Astrocyte (in vitro differentiated cells and primary cell): ENCODE measurements around the gene OMG. TPM values are rescaled to one million over a fixed set of nuclear protein-coding genes. Genes with fewer than 3 reads are reported as not detected.

Experiments used
- DNase-seq: peaks from one replicate; pipeline ENCODE4 v3.0.0-alpha.2; 2010; ENCODE audit warnings: low read depth
- FAIRE-seq: peaks from 2 replicates; lab custom pipeline; 2011; peaks lifted over from hg19 to GRCh38; lab: Jason Lieb, UNC
- H2AFZ ChIP-seq: 2 replicates; pipeline ENCODE4 v1.6.0; 2012; ENCODE audit warnings: low read depth, low read length, inconsistent platforms
- H3K27ac ChIP-seq: 2 replicates; pipeline ENCODE4 v1.5.1; 2011; ENCODE audit warnings: low read depth, low read length, inconsistent platforms
- H3K27me3 ChIP-seq: 2 replicates; pipeline ENCODE4 v1.6.0; 2011; ENCODE audit warnings: low read length, inconsistent platforms; ENCODE audit not compliant: insufficient read depth
- H3K36me3 ChIP-seq: 2 replicates; pipeline ENCODE4 v1.5.1; 2011; ENCODE audit warnings: low read length, inconsistent platforms; ENCODE audit not compliant: insufficient read depth
- H3K4me1 ChIP-seq: 2 replicates; pipeline ENCODE4 v1.5.1; 2011; ENCODE audit warnings: low read length, inconsistent platforms; ENCODE audit not compliant: insufficient read depth
- H3K4me2 ChIP-seq: 2 replicates; pipeline ENCODE4 v1.6.0; 2012; ENCODE audit warnings: low read length, inconsistent platforms
- H3K4me3 ChIP-seq: 2 replicates; pipeline ENCODE4 v1.5.1; 2011; ENCODE audit warnings: low read depth, mild to moderate bottlenecking, low read length, inconsistent platforms; ENCODE audit not compliant: insufficient read depth
- H3K79me2 ChIP-seq: 2 replicates; pipeline ENCODE4 v1.6.0; 2012; ENCODE audit warnings: mild to moderate bottlenecking, low read length, inconsistent platforms; ENCODE audit not compliant: insufficient read depth
- H3K9ac ChIP-seq: 2 replicates; pipeline ENCODE4 v1.6.0; 2012; ENCODE audit warnings: mild to moderate bottlenecking, low read length, inconsistent platforms
- H3K9me3 ChIP-seq: 2 replicates; pipeline ENCODE4 v1.5.1; 2012; ENCODE audit warnings: low read depth, mild to moderate bottlenecking, low read length, inconsistent platforms; ENCODE audit not compliant: insufficient read depth
- H4K20me1 ChIP-seq: 2 replicates; pipeline ENCODE4 v1.6.0; 2012; ENCODE audit warnings: low read length, inconsistent platforms; ENCODE audit not compliant: insufficient read depth
- H3K27ac Mint-ChIP-seq: one replicate; pipeline ENCODE4 v1.8.0; 2021; ENCODE audit warnings: mild to moderate bottlenecking, mixed read lengths; ENCODE audit not compliant: unreplicated experiment
- H3K27me3 Mint-ChIP-seq: one replicate; pipeline ENCODE4 v1.8.0; 2021; ENCODE audit warnings: low read depth, mixed read lengths; ENCODE audit not compliant: unreplicated experiment
- H3K36me3 Mint-ChIP-seq: one replicate; pipeline ENCODE4 v1.8.0; 2021; ENCODE audit warnings: low read depth, mixed read lengths; ENCODE audit not compliant: unreplicated experiment
- H3K4me1 Mint-ChIP-seq: one replicate; pipeline ENCODE4 v1.8.0; 2021; ENCODE audit warnings: low read depth, mixed read lengths; ENCODE audit not compliant: unreplicated experiment
- H3K4me3 Mint-ChIP-seq: one replicate; pipeline ENCODE4 v1.8.0; 2021; ENCODE audit warnings: mild to moderate bottlenecking, moderate library complexity, mixed read lengths; ENCODE audit not compliant: unreplicated experiment
- H3K9me3 Mint-ChIP-seq: one replicate; pipeline ENCODE4 v1.8.0; 2021; ENCODE audit warnings: mild to moderate bottlenecking, mixed read lengths; ENCODE audit not compliant: unreplicated experiment
- CTCF ChIP-seq: IDR thresholded peaks from 2 replicates; pipeline ENCODE4 v1.5.1; 2011; ENCODE audit warnings: low read depth, mild to moderate bottlenecking, inconsistent platforms, low read length, moderate library complexity; ENCODE audit not compliant: insufficient read depth
- EZH2 ChIP-seq: IDR thresholded peaks from 2 replicates; pipeline ENCODE4 v1.6.1; 2012; ENCODE audit warnings: mild to moderate bottlenecking, low read length, inconsistent platforms; ENCODE audit not compliant: insufficient read depth
- total RNA-seq: library from RNA; stranded (reverse); gene quantifications from 2 replicates; pipeline ENCODE4 v1.2.1, GENCODE V29; 2021

Gene OMG
- total RNA-seq, 1 donor from 2014 or later, result not detected

- H3K36me3 ChIP-seq, result no peaks in the 10 kb centered on the region
- no peak overlapping the region for H3K4me3 ChIP-seq
- TF ChIP-seq EZH2 (no peak), CTCF (no peak)
- DNase-seq (no peak), FAIRE-seq (no peak)
- Mint-ChIP-seq H3K27me3 (no peaks in the 10 kb centered on the region), H3K4me3 (no peak overlapping the region), H3K27ac (no peak overlapping the region), H3K36me3 (peaks cover 1% of the 10 kb centered on the region), H3K4me1 (peaks cover 4% of the 10 kb centered on the region), H3K9me3 (no peaks in the 10 kb centered on the region)
- peaks cover 4% of the 10 kb centered on the region for H4K20me1 ChIP-seq
- no peak overlapping the region for H3K9ac ChIP-seq
- H3K4me2 ChIP-seq, result no peak overlapping the region
- H3K27me3 ChIP-seq, result no peaks in the 10 kb centered on the region
- H3K27ac ChIP-seq, result no peak overlapping the region
- H2AFZ ChIP-seq, result no peak overlapping the region
- H3K9me3 ChIP-seq, result no peaks in the 10 kb centered on the region
- H3K4me1 ChIP-seq, result no peaks in the 10 kb centered on the region
- no peaks in the 10 kb centered on the region for H3K79me2 ChIP-seq
Observed at GRCh38 chr17:31311526-31311925, 14.5 kb upstream of the OMG start.

GRCh38 chr17:31310886-31311285 lies 13.8 kb upstream of the OMG start:
- Histone ChIP-seq H3K27me3 (no peaks in the 10 kb centered on the region), H3K9me3 (no peaks in the 10 kb centered on the region), H2AFZ (no peak overlapping the region), H3K9ac (no peak overlapping the region), H3K36me3 (no peaks in the 10 kb centered on the region), H4K20me1 (peaks cover 4% of the 10 kb centered on the region), H3K4me1 (no peaks in the 10 kb centered on the region), H3K4me3 (no peak overlapping the region), H3K79me2 (no peaks in the 10 kb centered on the region), H3K27ac (no peak overlapping the region), H3K4me2 (no peak overlapping the region)
- DNase-seq, result no peak
- no peak overlapping the region for H3K27ac Mint-ChIP-seq
- no peak for TF ChIP-seq EZH2
- no peak for TF ChIP-seq CTCF
- H3K9me3 Mint-ChIP-seq, result no peaks in the 10 kb centered on the region
- no peaks in the 10 kb centered on the region for H3K27me3 Mint-ChIP-seq
- no peak overlapping the region for H3K4me3 Mint-ChIP-seq
- no peak for FAIRE-seq
- H3K4me1 Mint-ChIP-seq, result peaks cover 4% of the 10 kb centered on the region
- H3K36me3 Mint-ChIP-seq, result peaks cover 1% of the 10 kb centered on the region

- no peaks in the 10 kb centered on the region for H3K4me1 ChIP-seq
- TF ChIP-seq EZH2, result no peak
- TF ChIP-seq CTCF, result no peak
- no peaks in the 10 kb centered on the region for H3K79me2 ChIP-seq
- Mint-ChIP-seq H3K4me1 (peaks cover 4% of the 10 kb centered on the region), H3K36me3 (peaks cover 1% of the 10 kb centered on the region), H3K27ac (no peak overlapping the region), H3K9me3 (no peaks in the 10 kb centered on the region), H3K4me3 (no peak overlapping the region), H3K27me3 (no peaks in the 10 kb centered on the region)
- DNase-seq (no peak), FAIRE-seq (no peak)
- no peaks in the 10 kb centered on the region for H3K36me3 ChIP-seq
- H2AFZ ChIP-seq, result no peak overlapping the region
- H3K27me3 ChIP-seq, result no peaks in the 10 kb centered on the region
- no peaks in the 10 kb centered on the region for H3K9me3 ChIP-seq
- no peak overlapping the region for H3K4me3 ChIP-seq
- H4K20me1 ChIP-seq, result peaks cover 6% of the 10 kb centered on the region
- no peak overlapping the region for H3K27ac ChIP-seq
- H3K9ac ChIP-seq, result no peak overlapping the region
- no peak overlapping the region for H3K4me2 ChIP-seq
Observed at GRCh38 chr17:31310260-31310659, 13.2 kb upstream of the OMG start.
